Measurements from ENCODE around the gene LRRFIP1.
A peak's percentile ranks its signal among the peaks of the same experiment; 100 is the strongest.
"Not testable (repeated sequence)": the region's sequence is repeated elsewhere in the genome, so short reads cannot be mapped to it uniquely, and the experiment has no call there.

Gene LRRFIP1

DNA sequence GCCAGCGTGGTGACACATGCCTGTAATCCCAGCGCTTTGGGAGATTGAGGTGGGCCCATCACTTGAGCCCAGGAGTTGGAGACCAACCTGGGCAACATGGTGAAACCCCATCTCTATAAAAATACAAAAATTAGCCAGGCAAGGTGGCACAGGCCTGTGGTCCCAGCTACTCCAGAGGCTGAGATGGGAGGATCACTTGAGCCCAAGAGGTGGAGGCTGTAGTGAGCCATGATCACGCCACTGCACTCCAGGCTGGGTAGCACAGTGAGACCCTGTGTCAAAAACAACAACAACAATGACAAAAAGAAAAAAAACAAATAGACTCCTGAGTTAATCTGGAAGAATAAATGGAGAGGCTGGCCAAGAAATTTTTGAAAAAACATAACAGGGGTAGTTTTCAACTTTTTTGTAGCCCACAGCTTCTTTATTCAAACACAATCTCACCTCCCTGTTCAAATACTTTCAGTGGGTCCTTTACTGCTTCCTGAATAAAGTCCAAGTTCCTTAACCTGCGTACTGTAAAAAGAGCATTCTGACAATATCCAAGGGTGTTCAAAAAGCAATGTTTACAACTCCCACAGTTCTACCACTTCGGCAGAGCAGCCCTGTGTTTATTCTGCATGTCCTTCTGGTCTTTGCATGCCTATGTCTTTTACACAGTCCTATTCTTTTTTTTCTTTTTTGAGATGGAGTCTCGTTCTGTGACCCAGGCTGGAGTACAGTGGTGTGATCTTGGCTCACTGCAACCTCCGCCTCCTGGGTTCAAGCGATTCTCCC, 53.5 kb downstream of the LRRFIP1 start:
- TF ChIP-seq, protein P1, sequence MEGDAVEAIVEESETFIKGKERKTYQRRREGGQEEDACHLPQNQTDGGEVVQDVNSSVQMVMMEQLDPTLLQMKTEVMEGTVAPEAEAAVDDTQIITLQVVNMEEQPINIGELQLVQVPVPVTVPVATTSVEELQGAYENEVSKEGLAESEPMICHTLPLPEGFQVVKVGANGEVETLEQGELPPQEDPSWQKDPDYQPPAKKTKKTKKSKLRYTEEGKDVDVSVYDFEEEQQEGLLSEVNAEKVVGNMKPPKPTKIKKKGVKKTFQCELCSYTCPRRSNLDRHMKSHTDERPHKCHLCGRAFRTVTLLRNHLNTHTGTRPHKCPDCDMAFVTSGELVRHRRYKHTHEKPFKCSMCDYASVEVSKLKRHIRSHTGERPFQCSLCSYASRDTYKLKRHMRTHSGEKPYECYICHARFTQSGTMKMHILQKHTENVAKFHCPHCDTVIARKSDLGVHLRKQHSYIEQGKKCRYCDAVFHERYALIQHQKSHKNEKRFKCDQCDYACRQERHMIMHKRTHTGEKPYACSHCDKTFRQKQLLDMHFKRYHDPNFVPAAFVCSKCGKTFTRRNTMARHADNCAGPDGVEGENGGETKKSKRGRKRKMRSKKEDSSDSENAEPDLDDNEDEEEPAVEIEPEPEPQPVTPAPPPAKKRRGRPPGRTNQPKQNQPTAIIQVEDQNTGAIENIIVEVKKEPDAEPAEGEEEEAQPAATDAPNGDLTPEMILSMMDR (IDR thresholded peaks at IDR 0.05; ENCODE audit: low read depth, low read length), result no peak
- no peak for DNase-seq (ENCODE audit: low read depth in 2 of 2)
- no peak overlapping the region for H3K4me3 ChIP-seq (replicated peaks in 1 of 2; ENCODE audit: low read depth in 2 of 2, low read length in 2 of 2)

DNA sequence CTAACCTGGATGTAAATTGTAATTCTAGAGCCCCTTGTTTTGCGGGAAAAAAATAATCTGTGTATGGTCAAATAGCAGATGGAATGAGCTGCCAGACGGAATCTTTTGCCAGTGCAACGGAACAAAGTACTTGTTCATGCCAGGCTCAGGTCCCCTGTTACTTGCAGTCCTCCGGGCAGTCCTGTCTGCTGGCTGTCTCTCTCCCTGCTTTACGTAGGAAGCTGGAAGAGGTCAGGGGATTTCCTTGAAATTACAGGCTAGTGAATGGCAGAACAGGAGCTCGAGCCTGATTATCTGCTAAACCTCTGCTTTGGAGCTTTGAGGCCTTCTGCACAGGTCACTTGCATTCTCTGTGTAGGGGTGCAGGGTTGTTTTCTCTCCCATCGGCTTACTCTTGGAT, 54.8 kb downstream of the LRRFIP1 start:
- H3K4me3 ChIP-seq (replicated peaks in 1 of 2; ENCODE audit: low read depth in 2 of 2, low read length in 2 of 2), result no peak overlapping the region
- TF ChIP-seq, protein P1 (IDR thresholded peaks at IDR 0.05; ENCODE audit: low read depth, low read length), result no peak
- DNase-seq (ENCODE audit: low read depth in 2 of 2), result no peak

DNA sequence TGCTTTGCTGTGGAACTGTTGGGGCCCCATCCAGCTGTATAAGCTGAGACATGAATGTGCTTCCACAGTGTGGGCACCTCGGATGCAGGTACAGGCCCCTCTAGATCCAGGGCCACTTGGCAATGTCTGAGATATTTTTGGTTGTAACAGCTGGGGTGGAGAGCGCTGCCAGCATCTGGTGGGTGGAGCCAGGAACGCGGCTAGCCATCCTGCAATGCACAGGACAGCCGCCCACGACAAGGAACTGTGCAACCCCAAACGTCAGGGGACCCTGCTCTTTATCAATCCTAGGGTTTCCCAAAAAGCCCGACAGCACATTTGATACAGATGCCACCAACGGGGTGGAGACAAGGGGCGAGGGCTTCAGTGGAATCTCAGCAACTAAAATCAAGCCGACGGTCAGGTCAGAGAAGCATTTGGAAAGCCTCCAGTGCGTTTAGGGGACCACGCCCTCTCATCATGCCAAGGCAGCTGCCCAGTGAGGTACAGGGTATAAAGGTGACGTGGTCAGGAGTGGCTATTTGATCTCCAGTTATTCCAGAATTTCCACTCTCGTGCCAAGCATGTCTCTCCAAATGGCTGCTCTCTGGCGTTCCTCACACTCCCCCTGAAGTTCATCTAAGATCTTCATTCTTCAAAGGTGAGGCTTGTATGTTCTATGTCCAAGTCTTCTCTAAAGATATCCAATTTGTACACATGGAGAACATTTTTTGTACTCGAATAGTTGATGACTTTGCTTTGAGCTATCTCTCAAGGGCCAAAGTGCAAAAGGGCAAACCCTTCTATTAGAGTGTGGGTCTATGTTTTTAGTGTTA, 55.7 kb downstream of the LRRFIP1 start:
- DNase-seq (ENCODE audit: low read depth in 2 of 2), result no peak
- H3K4me3 ChIP-seq (replicated peaks in 1 of 2; ENCODE audit: low read depth in 2 of 2, low read length in 2 of 2), result no peak overlapping the region
- TF ChIP-seq, protein P1 (IDR thresholded peaks at IDR 0.05; ENCODE audit: low read depth, low read length), result no peak

DNA sequence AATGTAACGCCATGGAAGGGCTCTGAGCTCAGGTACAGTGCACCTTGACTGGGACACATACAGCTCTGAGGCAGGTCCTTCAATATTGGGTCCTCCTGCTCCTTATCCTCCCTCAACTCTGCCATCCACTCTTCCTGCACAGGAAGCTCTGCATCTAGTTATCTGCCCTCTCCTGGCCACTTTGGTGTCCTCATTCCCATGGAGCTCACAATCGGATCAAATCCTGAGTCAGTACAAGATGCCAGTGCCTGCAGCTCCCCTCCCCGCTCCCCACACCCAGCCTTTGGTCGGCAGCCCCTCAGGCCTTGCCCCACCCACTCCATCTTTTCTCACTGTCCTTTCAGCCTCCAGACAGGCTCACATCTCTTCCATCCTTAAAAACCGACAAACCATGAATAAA, 58.0 kb downstream of the LRRFIP1 start:
- TF ChIP-seq, protein P1 (IDR thresholded peaks at IDR 0.05; ENCODE audit: low read depth, low read length), result peak; percentile 28
- DNase-seq (ENCODE audit: low read depth in 2 of 2), result peak in 1 of 2 donors; percentile 52
- H3K4me3 ChIP-seq (replicated peaks in 1 of 2; ENCODE audit: low read depth in 2 of 2, low read length in 2 of 2), result no peak overlapping the region

DNA sequence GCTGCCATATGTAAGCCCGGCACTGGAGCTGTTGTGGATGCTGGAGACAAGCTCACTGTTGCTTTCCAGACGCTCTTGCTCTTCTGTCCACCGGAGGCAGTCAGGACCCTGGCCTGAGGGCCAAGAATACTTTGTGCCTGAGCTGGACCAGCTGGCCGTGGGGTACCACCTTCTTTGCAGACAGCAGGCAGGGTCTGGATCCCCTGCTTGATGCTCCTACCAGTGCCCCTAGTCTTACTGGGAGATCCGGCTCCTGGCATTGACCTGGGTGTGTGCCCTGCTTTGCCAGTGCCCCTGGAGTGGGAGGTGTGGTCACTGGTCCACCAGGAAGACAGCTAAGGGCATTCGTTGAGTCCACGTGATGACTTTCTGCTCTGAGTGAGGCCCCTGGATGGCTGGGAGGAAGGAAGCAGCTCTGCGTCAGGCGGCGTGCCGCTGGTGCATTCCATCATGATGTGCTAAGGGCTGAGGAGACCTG, 59.3 kb downstream of the LRRFIP1 start:
- peak; percentile 66 to 87 for DNase-seq (ENCODE audit: low read depth in 2 of 2)
- TF ChIP-seq, protein P1 (IDR thresholded peaks at IDR 0.05; ENCODE audit: low read depth, low read length), result peak; percentile 33

DNA sequence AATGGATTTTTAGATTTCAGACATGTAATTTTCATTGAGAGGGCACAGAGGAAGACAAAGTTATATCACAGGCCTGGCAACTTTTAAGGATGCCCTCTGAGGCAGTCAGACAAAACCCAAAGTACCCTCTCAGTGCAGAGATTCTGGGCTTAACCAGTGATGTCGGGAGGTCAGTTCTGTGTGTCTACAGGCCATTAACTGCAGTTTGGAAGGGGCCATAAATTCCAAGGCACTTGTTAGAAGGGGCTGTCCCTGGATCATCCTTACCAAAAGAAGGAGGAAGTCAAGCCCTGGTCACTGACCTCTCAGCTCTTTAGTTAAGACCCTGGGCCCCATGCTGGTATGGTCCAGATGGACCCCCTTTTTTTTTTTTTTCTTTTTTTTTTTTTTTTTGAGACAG, 60.7 kb downstream of the LRRFIP1 start:
- TF ChIP-seq, protein P1 (IDR thresholded peaks at IDR 0.05; ENCODE audit: low read depth, low read length), result no peak
- no peak overlapping the region for H3K4me3 ChIP-seq (replicated peaks in 1 of 2; ENCODE audit: low read depth in 2 of 2, low read length in 2 of 2)
- DNase-seq (ENCODE audit: low read depth in 2 of 2), result no peak

More for the DNA sequence above, 59.3 kb downstream of the LRRFIP1 start:
- no peak overlapping the region for H3K4me3 ChIP-seq (replicated peaks in 1 of 2; ENCODE audit: low read depth in 2 of 2, low read length in 2 of 2)

DNA sequence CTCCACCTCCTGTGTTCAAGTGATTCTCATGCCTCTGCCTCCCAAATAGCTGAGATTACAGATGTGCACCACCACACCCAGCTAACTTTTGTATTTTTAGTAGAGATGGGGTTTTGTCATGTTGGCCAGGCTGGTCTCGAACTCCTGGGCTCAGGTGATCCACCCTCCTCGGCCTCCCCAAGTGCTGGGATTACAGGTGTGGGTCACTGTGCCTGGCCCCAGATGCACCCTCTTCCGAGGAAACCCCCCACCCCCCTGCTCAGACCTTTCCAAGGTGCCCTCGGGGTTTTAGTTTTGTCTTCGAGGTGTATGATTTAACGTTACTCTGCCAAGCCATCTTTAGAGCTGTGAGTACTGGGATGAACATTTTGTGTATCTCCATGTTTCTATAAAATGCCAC, 61.2 kb downstream of the LRRFIP1 start:
- DNase-seq (ENCODE audit: low read depth in 2 of 2); H3K4me3 ChIP-seq (replicated peaks in 1 of 2; ENCODE audit: low read depth in 2 of 2, low read length in 2 of 2): not testable (repeated sequence)

Measured in cardiac fibroblast (primary cell).